Stimulated activated CD4-positive, alpha-beta T cell treated with anti-CD3 and anti-CD28 coated beads, Interleukin-15, amount 100 ng/mL, for 1 hour (primary cell): ENCODE data around the gene BUB3.

Experiments used
- DNase-seq, 2 donors: peaks; one replicate each; pipeline ENCODE4 v3.0.0-alpha.2; 2020; ENCODE audit warnings: low read depth in 1 of 2, low spot score in 1 of 2

Gene BUB3

GRCh38 chr10:123202506-123202905 lies 48.3 kb downstream of the BUB3 start:
- no peak for DNase-seq

- no peak for DNase-seq
Observed at GRCh38 chr10:123203393-123204126, 49.4 kb downstream of the BUB3 start.

GRCh38 chr10:123204127-123204461 lies 49.9 kb downstream of the BUB3 start:
- DNase-seq: no peak

DNA sequence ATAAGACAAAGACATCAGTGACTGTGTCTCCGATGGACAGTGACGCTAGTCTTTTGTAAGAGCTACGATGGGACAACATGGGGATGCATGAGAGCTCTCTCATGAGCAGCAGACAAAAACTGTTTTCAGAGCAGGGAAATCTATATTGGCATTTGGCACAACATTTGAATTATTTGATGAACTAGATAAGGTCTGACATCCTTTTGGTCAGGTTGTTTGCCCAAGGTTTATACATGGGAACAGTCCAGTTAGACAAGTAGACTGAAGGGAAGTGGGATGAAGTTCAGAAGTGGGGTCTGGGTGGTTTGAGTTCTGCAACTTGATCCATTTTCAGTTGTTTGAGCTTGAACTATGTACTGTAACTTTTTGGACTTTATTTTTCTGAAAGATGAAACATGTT lies 50.8 kb downstream of the BUB3 start:
- DNase-seq: no peak

DNA sequence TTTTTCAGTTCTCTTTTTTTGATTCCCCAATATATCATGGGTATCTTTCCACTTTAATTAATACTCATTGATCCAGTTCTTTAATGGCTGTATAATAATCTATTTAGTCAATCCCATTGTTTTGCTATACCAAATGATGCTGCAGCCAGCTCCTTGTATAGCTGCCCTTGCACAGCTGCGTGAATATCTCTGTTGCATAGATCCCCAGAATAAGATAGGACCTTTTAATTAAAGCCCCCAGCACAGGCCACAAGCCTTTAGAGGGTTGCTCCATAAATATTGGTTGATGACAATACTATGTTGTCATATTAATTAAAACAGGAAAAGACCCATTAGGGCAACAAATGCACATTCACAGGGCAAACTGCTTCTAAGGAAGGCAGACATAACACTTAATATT lies 57.9 kb downstream of the BUB3 start:
- DNase-seq: no peak

DNA sequence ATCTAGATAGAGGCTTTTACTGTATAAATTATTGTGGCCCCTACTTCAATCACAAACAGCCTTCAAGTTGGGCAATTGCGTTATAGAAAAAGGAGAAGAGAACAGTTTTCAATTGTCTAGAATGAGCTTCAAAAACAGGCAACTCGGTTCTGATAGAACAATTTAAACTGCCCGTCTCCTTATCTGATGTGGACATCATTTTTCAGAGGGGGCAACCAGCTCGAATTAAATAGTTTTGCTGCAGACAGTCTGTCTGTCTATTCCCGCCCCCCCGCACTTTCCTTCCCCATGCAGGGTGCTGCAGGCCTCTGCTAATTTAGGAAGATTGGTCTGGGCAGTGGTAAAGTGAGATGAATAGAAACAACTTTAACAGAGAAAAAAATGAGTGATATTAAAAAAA lies 58.4 kb downstream of the BUB3 start:
- DNase-seq: no peak

GRCh38 chr10:123213192-123213591 lies 59.0 kb downstream of the BUB3 start:
- no peak for DNase-seq
